SK-N-SH (cell line): Measurements from ENCODE around the gene EBF3. TPM values are rescaled to one million over a fixed set of nuclear protein-coding genes. Genes with fewer than 3 reads are reported as not detected.

ENCODE experiments used
- CTCF ChIA-PET: fragments of 300-600, 350-600 bp; formaldehyde crosslinking; extraction: SDS; loops from one replicate; lab custom pipeline; 2021; lab: Yijun Ruan, JAX
- POLR2A ChIA-PET: fragments of 350-600 bp; sonication (Branson Sonifier 250); formaldehyde crosslinking; extraction: SDS; loops from one replicate; lab custom pipeline; 2020; ENCODE audit warnings: antibody characterized with exemption, inconsistent platforms; lab: Yijun Ruan, JAX
- DNase-seq: peaks from one replicate; pipeline ENCODE4 v3.0.0; 2012
- H2AFZ ChIP-seq: fragments of 200-600 bp; sonication (generic); 2 replicates; pipeline ENCODE4 v1.8.1; 2016; ENCODE audit warnings: antibody characterized with exemption, mild to moderate bottlenecking, low read depth
- H3F3A ChIP-seq: fragments of 200-600 bp; sonication (generic); replicated peaks from 2 replicates; pipeline ENCODE3; 2016; ENCODE audit warnings: antibody characterized with exemption, mild to moderate bottlenecking; ENCODE audit not compliant: insufficient read depth
- H3K27ac ChIP-seq, 2 experiments: fragments of 200-500 bp in 1 of 2; fragments of 200-600 bp in 1 of 2; sonication (Bioruptor generic) in 1 of 2; sonication (generic), shearing (Covaris generic) in 1 of 2; 2 replicates each; pipeline versions ENCODE4 v1.5.1 to v1.6.1; 2014 to 2016; ENCODE audit warnings: low read depth in 2 of 2, inconsistent platforms in 1 of 2, low read length in 1 of 2, mild to moderate bottlenecking in 1 of 2, mixed read lengths in 1 of 2
- H3K27me3 ChIP-seq: fragments of 200-600 bp; sonication (generic), shearing (Covaris generic); 2 replicates; pipeline ENCODE4 v1.6.1; 2016; ENCODE audit warnings: mixed run types; ENCODE audit not compliant: insufficient read depth
- H3K36me3 ChIP-seq, 2 experiments: fragments of 200-500 bp in 1 of 2; fragments of 200-600 bp in 1 of 2; sonication (Bioruptor generic) in 1 of 2; sonication (generic) in 1 of 2; replicated peaks in 1 of 2; 2 replicates each; pipeline versions ENCODE3 to v1.5.1; 2014 to 2016; ENCODE audit warnings: low read length in 1 of 2, mild to moderate bottlenecking in 1 of 2; ENCODE audit not compliant: insufficient read depth in 2 of 2, control insufficient read depth in 1 of 2
- H3K4me1 ChIP-seq, 2 experiments: fragments of 200-500 bp in 1 of 2; fragments of 200-600 bp in 1 of 2; sonication (Bioruptor generic) in 1 of 2; sonication (generic), shearing (Covaris generic) in 1 of 2; 2 replicates each; pipeline versions ENCODE4 v1.5.1 to v1.6.1; 2014 to 2016; ENCODE audit warnings: low read depth in 1 of 2, low read length in 1 of 2, mixed run types in 1 of 2; ENCODE audit not compliant: insufficient read depth in 2 of 2, control insufficient read depth in 1 of 2
- H3K4me2 ChIP-seq: fragments of 200-600 bp; sonication (generic), shearing (Covaris generic); 2 replicates; pipeline ENCODE4 v1.6.1; 2017; ENCODE audit warnings: mixed run types
- H3K4me3 ChIP-seq, 2 experiments: fragments of 200-500 bp in 1 of 2; fragments of 200-600 bp in 1 of 2; sonication (Bioruptor generic) in 1 of 2; sonication (generic), shearing (Covaris generic) in 1 of 2; 2 replicates each; pipeline versions ENCODE4 v1.5.1 to v1.8.1; 2014 to 2016; ENCODE audit warnings: low read depth in 2 of 2, inconsistent platforms in 1 of 2, low read length in 1 of 2, mild to moderate bottlenecking in 1 of 2, mixed read lengths in 1 of 2, moderate library complexity in 1 of 2
- H3K79me2 ChIP-seq: fragments of 200-600 bp; sonication (generic); 2 replicates; pipeline ENCODE4 v1.8.1; 2017; ENCODE audit warnings: mild to moderate bottlenecking; ENCODE audit not compliant: insufficient read depth
- H3K9ac ChIP-seq: fragments of 200-600 bp; sonication (generic); 2 replicates; pipeline ENCODE4 v1.6.1; 2017; ENCODE audit warnings: mixed run types
- H3K9me2 ChIP-seq: fragments of 200-600 bp; sonication (generic); 2 replicates; pipeline ENCODE4 v1.6.1; 2017; ENCODE audit warnings: mixed run types
- H3K9me3 ChIP-seq: fragments of 200-600 bp; sonication (generic); 2 replicates; pipeline ENCODE4 v1.6.1; 2017; ENCODE audit warnings: mixed run types, mild to moderate bottlenecking, moderate library complexity
- H4K20me1 ChIP-seq: fragments of 200-600 bp; sonication (generic); 2 replicates; pipeline ENCODE4 v1.6.1; 2017; ENCODE audit warnings: mild to moderate bottlenecking, mixed run types; ENCODE audit not compliant: insufficient read depth
- ELF1 ChIP-seq: IDR thresholded peaks from 2 replicates; pipeline ENCODE4 v1.4.0; 2012
- EP300 ChIP-seq, 2 experiments: IDR thresholded peaks; 2 replicates each; pipeline versions ENCODE4 v1.4.0 to v1.6.1; 2012; ENCODE audit warnings: borderline replicate concordance in 1 of 2, low read depth in 1 of 2, low read length in 1 of 2
- EZH2phosphoT487 ChIP-seq: fragments of 200-600 bp; sonication (generic); IDR thresholded peaks from 2 replicates; pipeline ENCODE4 v1.6.1; 2017; ENCODE audit warnings: low read depth, mixed run types, mild to moderate bottlenecking, antibody characterized with exemption, moderate library complexity, borderline replicate concordance
- FOSL2 ChIP-seq: IDR thresholded peaks from 2 replicates; pipeline ENCODE4 v1.4.0; 2012; ENCODE audit warnings: low read depth, mild to moderate bottlenecking, moderate library complexity, borderline replicate concordance
- FOXJ3 ChIP-seq: sonication (generic); formaldehyde crosslinking; IDR thresholded peaks from 2 replicates; pipeline ENCODE4 v1.5.1; 2020; ENCODE audit warnings: mild to moderate bottlenecking, missing genetic modification reagents
- GABPA ChIP-seq: IDR thresholded peaks from 2 replicates; pipeline ENCODE4 v1.4.0; 2012; ENCODE audit warnings: low read depth, mild to moderate bottlenecking
- GATA2 ChIP-seq: sonication (generic); formaldehyde crosslinking; IDR thresholded peaks from 2 replicates; pipeline ENCODE4 v1.5.0; 2020; ENCODE audit warnings: mild to moderate bottlenecking, missing genetic modification reagents
- JUND ChIP-seq: IDR thresholded peaks from 2 replicates; pipeline ENCODE4 v1.4.0; 2012
- MEF2A ChIP-seq: IDR thresholded peaks from 2 replicates; pipeline ENCODE4 v1.4.0; 2012; ENCODE audit warnings: low read depth, borderline replicate concordance
- NFIC ChIP-seq: IDR thresholded peaks from 2 replicates; pipeline ENCODE4 v1.4.0; 2012; ENCODE audit warnings: borderline replicate concordance
- POLR2AphosphoS5 ChIP-seq: IDR thresholded peaks from 2 replicates; pipeline ENCODE4 v1.6.1; 2012; ENCODE audit warnings: low read depth, low read length
- RAD21 ChIP-seq: IDR thresholded peaks from 2 replicates; pipeline ENCODE4 v1.6.1; 2012; ENCODE audit warnings: mild to moderate bottlenecking, low read length
- RCOR1 ChIP-seq: fragments of 150-350 bp; IDR thresholded peaks from 2 replicates; pipeline ENCODE4 v1.6.1; 2017; ENCODE audit warnings: antibody characterized with exemption, low read length
- RFX5 ChIP-seq: IDR thresholded peaks from 2 replicates; pipeline ENCODE4 v1.6.1; 2012; ENCODE audit warnings: mild to moderate bottlenecking, improper control_type of control experiment, low read length
- RXRA ChIP-seq: IDR thresholded peaks from 2 replicates; pipeline ENCODE4 v1.4.0; 2012; ENCODE audit warnings: low read depth, mild to moderate bottlenecking, borderline replicate concordance
- SIN3A ChIP-seq: IDR thresholded peaks from 2 replicates; pipeline ENCODE4 v1.6.1; 2012; ENCODE audit warnings: low read depth, mild to moderate bottlenecking, low read length, moderate library complexity, borderline replicate concordance
- TAF1 ChIP-seq: IDR thresholded peaks from 2 replicates; pipeline ENCODE4 v1.6.1; 2012; ENCODE audit warnings: low read depth, mild to moderate bottlenecking, low read length, moderate library complexity, borderline replicate concordance
- TCF12 ChIP-seq: IDR thresholded peaks from 2 replicates; pipeline ENCODE4 v1.4.0; 2012
- TEAD4 ChIP-seq: IDR thresholded peaks from 2 replicates; pipeline ENCODE4 v1.4.0; 2012; ENCODE audit warnings: mild to moderate bottlenecking, borderline replicate concordance; ENCODE audit not compliant: insufficient read depth
- WGBS: methylation state at CpG from one replicate; pipeline ENCODE4 v1.1.6; 2017; ENCODE audit warnings: low lambda C conversion rate; 5-methylcytosine and 5-hydroxymethylcytosine counted together
- polyA plus RNA-seq, 3 experiments: library from polyadenylated mRNA; depleted of rRNA; stranded (reverse); fragments of >200 nt; gene quantifications; 2 replicates each; pipeline ENCODE4 v1.2.3, GENCODE V29; 2012
- TF ChIP-seq, protein P1 (sequence below): IDR thresholded peaks from 2 replicates; pipeline ENCODE4; 2012
- TF ChIP-seq, protein P2 (sequence below): IDR thresholded peaks from 2 replicates; pipeline ENCODE4 v1.4.0; 2012; ENCODE audit warnings: low read depth
- TF ChIP-seq, protein P3 (sequence below): IDR thresholded peaks from 2 replicates; pipeline ENCODE4 v1.4.0; 2012; ENCODE audit warnings: low read depth, borderline replicate concordance
- TF ChIP-seq, protein P4 (sequence below): fragments of 150-350 bp; IDR thresholded peaks from 2 replicates; pipeline ENCODE4 v1.6.1; 2016; ENCODE audit warnings: mild to moderate bottlenecking, low read depth, low read length
- TF ChIP-seq, protein P5 (sequence below): fragments of 150-350 bp; IDR thresholded peaks from 2 replicates; pipeline ENCODE4 v1.6.1; 2017; ENCODE audit warnings: antibody characterized with exemption, low read length, low read depth, borderline replicate concordance

EBF3 gene
- polyA plus RNA-seq, 1 of the 3 experiments (the other 2 are of a cell fraction), result not detected

DNA sequence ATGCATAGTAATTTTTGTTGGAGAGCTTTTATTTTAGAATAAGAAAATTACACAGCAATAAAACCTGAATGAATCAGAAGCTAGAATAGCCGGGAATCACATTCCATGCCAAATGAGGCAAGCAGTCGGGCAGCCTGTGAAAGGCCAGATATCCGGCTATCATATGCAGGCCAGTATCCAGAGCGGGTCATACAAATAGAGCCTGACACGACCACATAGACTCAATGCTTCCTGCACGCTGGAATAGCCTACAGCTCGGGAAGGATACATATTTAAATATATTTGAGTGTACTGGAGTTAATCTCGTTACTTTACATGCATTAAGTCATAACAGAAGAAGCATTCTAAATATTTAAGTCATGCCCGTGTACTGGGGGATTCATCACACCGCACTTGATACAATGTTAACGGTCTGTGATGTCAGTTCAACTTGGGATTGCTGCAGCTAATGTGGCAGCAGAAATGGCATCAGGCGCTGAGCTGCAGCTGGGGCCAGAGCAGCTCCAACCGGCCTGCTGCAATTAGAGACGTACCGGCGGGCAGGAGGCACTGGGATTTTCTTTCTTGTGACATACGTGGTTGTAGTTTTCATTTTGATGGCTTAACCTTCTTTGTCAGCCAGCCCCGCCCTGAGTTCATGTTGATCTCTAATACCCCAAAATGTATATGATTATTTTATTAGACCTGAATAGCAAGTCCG is 112.0 kb downstream of the EBF3 start:
- H3K9me3 ChIP-seq, result no peaks in the 10 kb centered on the region
- no peaks in the 10 kb centered on the region for H4K20me1 ChIP-seq
- no peaks in the 10 kb centered on the region for H3F3A ChIP-seq
- no peak overlapping the region for H2AFZ ChIP-seq
- no peak overlapping the region for H3K9ac ChIP-seq
- ChIA-PET CTCF (interaction anchor here (0.6 to 4.4 kb wide), 6 partner anchors 11 to 249 kb away, joined by 3 to 14 read pairs (median 8); no protein-coding TSS in a partner anchor), POLR2A (interaction anchor here (0.6 kb wide), 1 partner anchor 42 kb away, joined by 3 read pairs; no protein-coding TSS in a partner anchor)
- H3K9me2 ChIP-seq, result no peaks in the 10 kb centered on the region
- H3K4me1 ChIP-seq, result no peaks in the 10 kb centered on the region; a peak in 2 of 4 replicates
- H3K27ac ChIP-seq, result no peak overlapping the region
- H3K36me3 ChIP-seq, result no peaks in the 10 kb centered on the region
- H3K4me2 ChIP-seq, result no peak overlapping the region
- WGBS, result 52% methylated on average over 19 of the region's 19 CpGs
- no peaks in the 10 kb centered on the region for H3K27me3 ChIP-seq
- TF ChIP-seq GABPA, result no peak
- no peak for TF ChIP-seq FOXJ3
- no peak for TF ChIP-seq TCF12
- TF ChIP-seq ELF1, result no peak
- TF ChIP-seq EZH2phosphoT487, result no peak
- TF ChIP-seq, protein P1, sequence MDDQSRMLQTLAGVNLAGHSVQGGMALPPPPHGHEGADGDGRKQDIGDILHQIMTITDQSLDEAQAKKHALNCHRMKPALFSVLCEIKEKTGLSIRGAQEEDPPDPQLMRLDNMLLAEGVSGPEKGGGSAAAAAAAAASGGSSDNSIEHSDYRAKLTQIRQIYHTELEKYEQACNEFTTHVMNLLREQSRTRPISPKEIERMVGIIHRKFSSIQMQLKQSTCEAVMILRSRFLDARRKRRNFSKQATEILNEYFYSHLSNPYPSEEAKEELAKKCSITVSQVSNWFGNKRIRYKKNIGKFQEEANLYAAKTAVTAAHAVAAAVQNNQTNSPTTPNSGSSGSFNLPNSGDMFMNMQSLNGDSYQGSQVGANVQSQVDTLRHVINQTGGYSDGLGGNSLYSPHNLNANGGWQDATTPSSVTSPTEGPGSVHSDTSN, result no peak
- no peak for TF ChIP-seq FOSL2
- DNase-seq, result no peak
- H3K79me2 ChIP-seq, result no peaks in the 10 kb centered on the region
- no peak overlapping the region for H3K4me3 ChIP-seq

DNA sequence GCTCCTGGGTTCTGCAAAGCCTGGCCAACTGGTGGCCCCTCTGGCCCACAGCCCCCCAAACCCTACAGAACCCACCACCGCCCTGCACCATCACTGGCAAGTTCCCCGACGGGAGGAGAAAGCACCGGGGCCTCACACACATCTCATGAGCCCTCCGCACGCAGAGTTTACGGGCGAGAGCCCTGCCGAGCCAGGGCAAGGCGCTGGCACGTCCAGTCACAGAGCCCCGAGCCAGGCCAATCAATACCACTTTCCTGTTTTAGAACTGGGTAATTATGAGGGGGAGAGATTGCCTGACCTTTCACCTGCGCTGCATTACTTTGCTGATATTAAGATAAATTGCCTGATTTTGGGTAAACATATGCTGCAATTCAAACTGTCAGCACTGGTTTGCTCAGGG is 113.3 kb downstream of the EBF3 start:
- H3K4me3 ChIP-seq, result no peak overlapping the region
- H3K9ac ChIP-seq, result no peak overlapping the region
- H3K79me2 ChIP-seq, result no peaks in the 10 kb centered on the region
- TF ChIP-seq MEF2A (no peak), TAF1 (no peak), GABPA (no peak), ELF1 (no peak), FOXJ3 (no peak), RAD21 (no peak), RXRA (no peak), SIN3A (no peak), JUND (no peak), GATA2 (no peak), POLR2AphosphoS5 (no peak), TEAD4 (no peak), NFIC (no peak), RFX5 (no peak), EP300 (IDR thresholded peaks at IDR 0.05; ENCODE audit: borderline replicate concordance in 1 of 2, low read depth in 1 of 2, low read length in 1 of 2) (no peak), RCOR1 (no peak)
- TF ChIP-seq, protein P2, sequence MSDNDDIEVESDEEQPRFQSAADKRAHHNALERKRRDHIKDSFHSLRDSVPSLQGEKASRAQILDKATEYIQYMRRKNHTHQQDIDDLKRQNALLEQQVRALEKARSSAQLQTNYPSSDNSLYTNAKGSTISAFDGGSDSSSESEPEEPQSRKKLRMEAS, result no peak
- TF ChIP-seq, protein P3, sequence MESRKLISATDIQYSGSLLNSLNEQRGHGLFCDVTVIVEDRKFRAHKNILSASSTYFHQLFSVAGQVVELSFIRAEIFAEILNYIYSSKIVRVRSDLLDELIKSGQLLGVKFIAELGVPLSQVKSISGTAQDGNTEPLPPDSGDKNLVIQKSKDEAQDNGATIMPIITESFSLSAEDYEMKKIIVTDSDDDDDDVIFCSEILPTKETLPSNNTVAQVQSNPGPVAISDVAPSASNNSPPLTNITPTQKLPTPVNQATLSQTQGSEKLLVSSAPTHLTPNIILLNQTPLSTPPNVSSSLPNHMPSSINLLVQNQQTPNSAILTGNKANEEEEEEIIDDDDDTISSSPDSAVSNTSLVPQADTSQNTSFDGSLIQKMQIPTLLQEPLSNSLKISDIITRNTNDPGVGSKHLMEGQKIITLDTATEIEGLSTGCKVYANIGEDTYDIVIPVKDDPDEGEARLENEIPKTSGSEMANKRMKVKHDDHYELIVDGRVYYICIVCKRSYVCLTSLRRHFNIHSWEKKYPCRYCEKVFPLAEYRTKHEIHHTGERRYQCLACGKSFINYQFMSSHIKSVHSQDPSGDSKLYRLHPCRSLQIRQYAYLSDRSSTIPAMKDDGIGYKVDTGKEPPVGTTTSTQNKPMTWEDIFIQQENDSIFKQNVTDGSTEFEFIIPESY, result no peak
- TF ChIP-seq, protein P4, sequence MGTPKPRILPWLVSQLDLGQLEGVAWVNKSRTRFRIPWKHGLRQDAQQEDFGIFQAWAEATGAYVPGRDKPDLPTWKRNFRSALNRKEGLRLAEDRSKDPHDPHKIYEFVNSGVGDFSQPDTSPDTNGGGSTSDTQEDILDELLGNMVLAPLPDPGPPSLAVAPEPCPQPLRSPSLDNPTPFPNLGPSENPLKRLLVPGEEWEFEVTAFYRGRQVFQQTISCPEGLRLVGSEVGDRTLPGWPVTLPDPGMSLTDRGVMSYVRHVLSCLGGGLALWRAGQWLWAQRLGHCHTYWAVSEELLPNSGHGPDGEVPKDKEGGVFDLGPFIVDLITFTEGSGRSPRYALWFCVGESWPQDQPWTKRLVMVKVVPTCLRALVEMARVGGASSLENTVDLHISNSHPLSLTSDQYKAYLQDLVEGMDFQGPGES, result no peak
- TF ChIP-seq, protein P5, sequence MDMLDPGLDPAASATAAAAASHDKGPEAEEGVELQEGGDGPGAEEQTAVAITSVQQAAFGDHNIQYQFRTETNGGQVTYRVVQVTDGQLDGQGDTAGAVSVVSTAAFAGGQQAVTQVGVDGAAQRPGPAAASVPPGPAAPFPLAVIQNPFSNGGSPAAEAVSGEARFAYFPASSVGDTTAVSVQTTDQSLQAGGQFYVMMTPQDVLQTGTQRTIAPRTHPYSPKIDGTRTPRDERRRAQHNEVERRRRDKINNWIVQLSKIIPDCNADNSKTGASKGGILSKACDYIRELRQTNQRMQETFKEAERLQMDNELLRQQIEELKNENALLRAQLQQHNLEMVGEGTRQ, result no peak
- no peaks in the 10 kb centered on the region; a peak in 2 of 4 replicates for H3K4me1 ChIP-seq
- ChIA-PET POLR2A (no interaction called here), CTCF (interaction anchor here (4.4 kb wide), 1 partner anchor 26 kb away, joined by 13 read pairs; no protein-coding TSS in a partner anchor)
- no peak overlapping the region for H3K27ac ChIP-seq
- no peaks in the 10 kb centered on the region for H3K9me2 ChIP-seq
- H3K9me3 ChIP-seq, result no peaks in the 10 kb centered on the region
- H3K4me2 ChIP-seq, result no peak overlapping the region
- 38% methylated on average over 9 of the region's 13 CpGs for WGBS
- no peak for DNase-seq
- H3F3A ChIP-seq, result no peaks in the 10 kb centered on the region
- H2AFZ ChIP-seq, result no peak overlapping the region
- H3K27me3 ChIP-seq, result no peaks in the 10 kb centered on the region
- no peaks in the 10 kb centered on the region for H3K36me3 ChIP-seq
- no peaks in the 10 kb centered on the region for H4K20me1 ChIP-seq
